Activated CD4-positive, CD25-positive, alpha-beta regulatory T cell (primary cell): ENCODE data around the gene GPATCH1.
"Not testable (repeated sequence)": the region's sequence is repeated elsewhere in the genome, so short reads cannot be mapped to it uniquely, and the experiment has no call there.

Experiments used
- DNase-seq, 4 experiments: peaks; one replicate each; lab custom pipeline; 2025; lab: John Stamatoyannopoulos, UW

GPATCH1 gene, protein sequence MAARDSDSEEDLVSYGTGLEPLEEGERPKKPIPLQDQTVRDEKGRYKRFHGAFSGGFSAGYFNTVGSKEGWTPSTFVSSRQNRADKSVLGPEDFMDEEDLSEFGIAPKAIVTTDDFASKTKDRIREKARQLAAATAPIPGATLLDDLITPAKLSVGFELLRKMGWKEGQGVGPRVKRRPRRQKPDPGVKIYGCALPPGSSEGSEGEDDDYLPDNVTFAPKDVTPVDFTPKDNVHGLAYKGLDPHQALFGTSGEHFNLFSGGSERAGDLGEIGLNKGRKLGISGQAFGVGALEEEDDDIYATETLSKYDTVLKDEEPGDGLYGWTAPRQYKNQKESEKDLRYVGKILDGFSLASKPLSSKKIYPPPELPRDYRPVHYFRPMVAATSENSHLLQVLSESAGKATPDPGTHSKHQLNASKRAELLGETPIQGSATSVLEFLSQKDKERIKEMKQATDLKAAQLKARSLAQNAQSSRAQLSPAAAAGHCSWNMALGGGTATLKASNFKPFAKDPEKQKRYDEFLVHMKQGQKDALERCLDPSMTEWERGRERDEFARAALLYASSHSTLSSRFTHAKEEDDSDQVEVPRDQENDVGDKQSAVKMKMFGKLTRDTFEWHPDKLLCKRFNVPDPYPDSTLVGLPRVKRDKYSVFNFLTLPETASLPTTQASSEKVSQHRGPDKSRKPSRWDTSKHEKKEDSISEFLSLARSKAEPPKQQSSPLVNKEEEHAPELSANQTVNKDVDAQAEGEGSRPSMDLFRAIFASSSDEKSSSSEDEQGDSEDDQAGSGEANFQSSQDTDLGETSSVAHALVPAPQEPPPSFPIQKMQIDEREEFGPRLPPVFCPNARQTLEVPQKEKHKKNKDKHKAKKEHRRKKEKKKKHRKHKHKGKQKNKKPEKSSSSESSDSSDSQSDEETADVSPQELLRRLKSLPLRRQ

DNA sequence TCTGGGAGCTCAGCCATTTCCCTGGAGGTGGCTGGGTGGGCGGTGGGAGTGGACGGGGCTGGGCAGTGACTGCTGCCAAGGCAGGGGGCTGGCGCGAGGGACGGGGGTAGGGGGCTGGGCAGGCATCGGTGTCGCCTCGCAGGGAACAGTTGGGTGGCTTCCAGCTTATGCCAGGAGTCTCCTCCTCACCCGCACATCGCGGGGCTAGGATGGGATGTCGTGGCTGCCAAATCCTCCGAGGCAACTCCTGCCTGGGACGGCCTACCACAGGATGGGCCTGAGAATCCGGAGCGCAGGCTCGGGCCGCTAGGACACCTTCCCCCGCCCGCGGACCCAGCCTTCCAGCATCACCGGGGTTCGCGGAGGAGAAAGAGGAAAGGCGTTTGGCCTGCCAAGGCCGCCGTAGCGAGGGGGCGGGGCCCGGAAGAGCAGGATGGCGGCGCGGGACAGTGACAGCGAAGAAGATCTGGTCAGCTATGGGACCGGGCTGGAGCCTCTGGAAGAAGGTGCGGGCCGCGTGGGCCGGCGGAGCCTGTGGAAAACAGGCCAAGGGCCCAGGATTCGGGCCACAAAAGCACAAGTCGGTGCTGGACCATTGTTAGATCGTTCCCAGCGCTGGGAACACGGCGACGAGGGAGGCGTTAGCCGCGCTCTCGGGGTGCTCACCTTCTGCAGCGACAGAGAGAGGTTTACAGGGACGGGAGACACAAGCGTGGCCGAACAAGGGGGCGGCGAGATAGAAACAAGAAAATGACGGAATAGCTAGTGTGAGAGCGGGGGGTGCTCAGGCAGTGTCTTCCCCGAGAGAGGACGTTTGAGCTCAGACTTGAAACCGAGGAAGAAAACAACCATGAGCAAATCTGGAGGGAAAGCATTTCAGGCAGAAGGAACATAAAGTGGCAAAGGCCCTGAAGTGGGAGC is at the start of gene GPATCH1:
GPATCH1 (plus strand) TSS at position 421 of the 921 bp plus-strand sequence; CDS start at position 434, 13 bp downstream.
- peak; percentile 65 to 80 (median 75) for DNase-seq

DNA sequence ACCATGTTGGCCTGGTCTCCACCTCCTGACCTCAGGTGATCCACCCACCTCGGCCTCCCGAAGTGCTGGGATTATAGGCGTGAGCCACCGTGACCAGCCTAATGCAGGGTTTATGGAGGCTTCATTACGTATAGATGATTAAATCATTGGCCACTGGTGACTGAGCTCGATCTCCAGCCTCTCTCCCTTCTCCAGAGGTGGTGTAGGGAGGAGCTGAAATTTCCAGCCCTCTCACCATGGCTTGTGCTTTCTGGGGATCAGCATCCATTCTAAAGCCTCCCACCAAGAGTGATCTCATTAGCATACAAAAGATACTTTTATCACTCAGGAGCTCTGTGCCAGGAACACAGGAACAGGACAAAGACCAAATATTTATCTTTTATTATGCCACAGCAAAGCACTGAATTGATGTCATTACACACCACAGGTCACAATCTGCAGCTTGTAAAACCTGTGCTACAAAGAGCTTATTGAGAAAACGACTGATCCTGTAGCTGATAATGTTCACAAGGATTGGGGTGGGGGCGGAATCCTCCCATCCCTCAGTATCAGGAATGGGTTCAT is 48.7 kb upstream of the GPATCH1 start:
- no peak for DNase-seq

DNA sequence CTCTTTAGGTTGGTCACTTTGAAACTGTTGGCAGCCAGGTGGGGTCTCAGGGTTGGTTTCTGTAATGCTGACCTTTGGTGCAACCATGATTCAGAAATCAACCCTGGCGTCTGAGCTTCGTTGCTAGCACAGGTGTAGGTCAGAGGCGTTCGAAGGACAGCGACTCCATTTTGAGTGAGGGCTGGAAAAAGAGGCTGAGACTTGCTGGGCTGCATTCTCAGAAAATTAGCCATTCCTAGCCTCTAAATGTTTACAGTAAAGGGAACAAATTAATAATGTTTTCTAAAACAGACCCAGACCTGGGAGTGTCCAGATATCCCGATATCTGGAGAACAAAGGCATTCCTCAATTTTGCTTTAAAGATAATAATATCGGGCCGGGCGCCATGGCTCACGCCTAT is 45.5 kb upstream of the GPATCH1 start:
- DNase-seq, result no peak

DNA sequence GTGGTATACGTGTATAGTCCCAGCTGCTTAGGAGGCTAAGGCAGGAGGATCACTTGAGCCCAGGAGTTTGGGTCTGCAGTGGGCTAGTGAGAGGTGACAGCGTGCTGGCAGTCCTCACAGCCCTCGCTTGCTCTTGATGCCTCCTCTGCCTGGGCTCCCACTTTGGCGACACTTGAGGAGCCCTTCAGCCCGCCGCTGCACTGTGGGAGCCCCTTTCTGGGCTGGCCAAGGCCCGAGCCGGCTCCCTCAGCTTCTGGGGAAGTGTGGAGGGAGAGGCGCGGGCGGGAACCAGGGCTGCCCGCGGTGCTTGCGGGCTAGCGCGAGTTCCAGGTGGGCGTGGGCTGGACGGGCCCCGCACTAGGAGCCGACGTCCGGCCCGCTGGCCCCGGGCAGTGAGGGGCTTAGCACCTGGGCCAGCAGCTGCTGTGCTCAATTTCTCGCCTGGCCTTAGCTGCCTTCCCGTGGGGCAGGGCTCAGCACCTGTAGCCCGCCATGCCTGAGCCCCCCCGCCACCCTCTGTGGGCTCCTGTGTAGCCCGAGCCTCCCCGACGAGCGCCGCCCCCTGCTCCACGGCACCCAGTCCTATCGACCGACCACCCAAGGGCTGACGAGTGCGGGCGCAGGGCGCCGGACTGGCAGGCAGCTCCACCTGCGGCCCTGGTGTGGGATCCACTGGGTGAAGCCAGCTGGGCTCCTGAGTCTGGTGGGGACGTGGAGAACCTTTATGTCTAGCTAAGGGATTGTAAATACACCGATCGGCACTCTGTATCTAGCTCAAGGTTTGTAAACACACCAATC is 44.4 kb upstream of the GPATCH1 start:
- not testable (repeated sequence) for DNase-seq

DNA sequence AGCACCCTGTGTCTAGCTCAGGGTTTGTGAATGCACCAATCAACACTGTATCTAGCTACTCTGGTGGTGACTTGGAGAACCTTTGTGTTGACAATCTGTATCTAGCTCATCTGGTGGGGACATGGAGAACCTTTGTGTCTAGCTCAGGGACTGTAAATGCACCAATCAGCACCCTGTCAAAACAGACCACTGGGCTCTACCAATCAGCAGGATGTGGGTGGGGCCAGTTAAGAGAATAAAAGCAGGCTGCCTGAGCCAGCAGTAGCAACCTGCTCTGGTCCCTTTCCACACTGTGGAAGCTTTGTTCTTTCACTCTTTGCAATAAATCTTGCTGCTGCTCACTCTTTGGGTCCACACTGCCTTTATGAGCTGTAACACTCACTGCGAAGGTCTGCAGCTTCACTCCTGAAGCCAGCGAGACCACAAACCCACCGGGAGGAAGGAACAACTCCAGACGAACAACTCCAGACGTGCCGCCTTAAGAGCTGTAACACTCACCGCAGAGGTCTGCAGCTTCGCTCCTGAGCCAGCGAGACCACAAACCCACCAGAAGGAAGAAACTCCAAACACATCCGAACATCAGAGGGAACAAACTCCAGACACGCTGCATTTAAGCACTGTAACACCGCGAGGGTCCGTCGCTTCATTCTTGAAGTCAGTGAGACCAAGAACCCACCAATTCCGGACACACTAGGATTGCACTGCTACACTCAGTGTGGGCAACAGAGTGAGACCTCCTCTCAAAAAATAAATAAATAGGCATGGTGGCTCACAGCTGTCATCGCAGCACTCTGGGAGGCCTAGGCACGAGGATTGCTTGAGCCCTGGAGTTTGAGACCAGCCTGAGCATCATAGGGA is 43.6 kb upstream of the GPATCH1 start:
- DNase-seq, result not testable (repeated sequence)

DNA sequence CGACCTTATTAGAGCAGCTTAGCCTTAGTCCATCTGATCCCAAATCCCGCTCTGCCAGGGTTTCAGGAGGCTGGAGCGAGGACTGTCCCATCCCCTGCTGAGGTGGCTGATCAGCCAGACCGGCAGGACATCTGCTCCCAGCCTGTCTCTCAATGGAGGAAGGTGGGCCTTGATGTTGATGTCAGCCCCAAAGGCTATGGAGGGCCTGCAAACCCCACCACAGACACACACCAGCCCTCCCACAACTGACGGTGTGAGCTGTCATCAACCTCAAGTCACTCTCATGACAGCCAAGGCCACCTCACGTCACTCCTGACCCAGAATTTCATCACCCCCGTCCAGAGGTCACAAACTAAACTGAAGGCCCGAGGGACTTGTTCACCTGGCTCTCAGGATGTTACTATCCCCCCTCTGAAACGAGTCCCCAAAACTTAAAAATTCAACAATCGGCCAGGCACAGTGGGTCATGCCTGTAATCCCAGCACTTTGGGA is 41.8 kb upstream of the GPATCH1 start:
- no peak for DNase-seq

DNA sequence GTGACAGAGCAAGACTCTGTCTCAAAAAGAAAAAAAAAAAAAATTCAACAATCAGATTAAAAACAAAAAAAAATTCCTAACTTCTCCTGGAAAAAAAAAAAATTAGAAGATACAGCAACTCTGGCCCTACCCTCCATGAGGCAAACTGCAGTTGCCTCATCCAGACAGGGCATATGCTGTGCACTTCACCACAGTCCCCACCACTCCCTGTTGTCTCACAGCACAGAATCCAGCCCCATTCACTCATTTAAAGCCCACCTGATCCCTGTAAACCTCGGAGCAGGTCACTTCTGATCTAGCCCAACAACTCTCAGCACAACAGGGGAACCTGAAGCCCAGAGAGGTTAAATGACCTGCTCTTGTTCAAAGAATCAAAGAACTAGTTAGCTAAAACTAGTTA is 41.2 kb upstream of the GPATCH1 start:
- no peak for DNase-seq

DNA sequence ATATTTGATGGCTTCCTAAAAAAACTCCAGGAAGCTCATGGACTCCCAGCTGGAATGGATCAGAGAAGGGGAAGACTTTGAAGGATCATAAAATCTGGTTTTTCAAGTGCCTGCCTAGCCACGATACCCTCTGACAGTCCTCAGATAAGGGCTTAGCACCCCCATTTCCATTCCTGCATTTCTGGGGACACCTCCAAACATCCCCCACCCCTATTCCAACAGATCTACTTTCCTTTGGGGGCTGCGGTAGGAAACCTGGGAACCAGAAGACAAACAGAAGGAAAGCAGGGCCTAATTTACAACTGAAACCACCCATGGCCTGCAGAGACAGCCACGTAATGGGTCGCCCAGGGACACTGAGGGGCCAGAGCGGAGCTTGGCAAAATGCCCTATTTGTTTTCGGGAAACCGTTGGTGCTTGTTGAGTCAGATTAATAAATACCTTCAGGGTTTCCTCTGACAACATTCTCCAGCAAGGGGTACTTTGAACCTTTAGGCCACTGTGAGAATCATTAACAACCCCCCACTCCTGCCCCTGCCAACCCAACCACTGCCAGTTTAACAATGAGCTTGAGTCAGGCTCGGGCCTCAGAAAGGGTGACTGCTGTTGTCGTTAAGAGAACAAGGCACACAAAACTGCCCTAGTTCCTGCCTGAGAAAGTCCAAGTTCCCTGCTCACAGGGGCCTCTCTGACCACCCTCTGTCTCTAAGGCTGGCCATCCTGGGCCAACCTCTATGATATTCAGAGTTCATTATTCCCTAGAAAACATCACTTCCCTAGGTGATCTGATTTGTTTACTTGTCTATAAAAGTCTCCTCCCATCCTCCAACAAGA is 39.8 kb upstream of the GPATCH1 start:
- DNase-seq, result no peak

DNA sequence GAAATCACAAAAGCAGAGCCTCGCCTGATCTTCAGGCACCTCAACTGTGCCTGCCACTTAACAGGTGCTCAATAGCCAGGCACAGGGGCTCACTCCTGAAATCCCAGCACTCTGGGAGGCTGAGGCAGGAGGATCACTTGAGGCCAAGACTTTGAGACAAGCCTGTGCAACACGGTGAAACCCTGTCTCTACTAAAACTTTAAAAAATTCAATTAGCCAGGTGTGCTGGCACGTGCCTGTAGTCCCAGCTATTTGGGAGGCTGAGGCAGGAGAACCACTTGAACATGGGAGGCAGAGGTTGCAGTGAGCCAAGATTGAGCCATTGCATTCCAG is 39.2 kb upstream of the GPATCH1 start:
- DNase-seq, result not testable (repeated sequence)

DNA sequence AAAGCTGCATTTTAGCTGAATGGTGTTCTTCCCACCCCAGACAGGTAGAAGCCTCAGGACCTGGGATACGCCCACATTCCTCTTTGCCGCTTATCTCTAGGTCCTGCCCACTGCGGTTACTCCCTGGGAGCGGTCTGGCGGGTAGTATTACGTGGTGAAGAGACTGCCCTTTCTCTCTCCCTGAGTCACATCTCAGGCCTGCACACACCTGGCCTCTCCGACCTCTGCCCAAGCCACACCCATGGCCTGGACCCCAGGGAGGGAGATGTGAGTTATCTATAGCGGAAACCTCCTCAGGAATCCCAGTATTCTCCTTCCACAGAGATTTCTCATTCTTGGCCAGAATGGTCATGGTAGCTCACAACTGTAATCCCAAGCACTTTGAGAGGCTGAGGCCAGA is 33.6 kb upstream of the GPATCH1 start:
- no peak for DNase-seq

DNA sequence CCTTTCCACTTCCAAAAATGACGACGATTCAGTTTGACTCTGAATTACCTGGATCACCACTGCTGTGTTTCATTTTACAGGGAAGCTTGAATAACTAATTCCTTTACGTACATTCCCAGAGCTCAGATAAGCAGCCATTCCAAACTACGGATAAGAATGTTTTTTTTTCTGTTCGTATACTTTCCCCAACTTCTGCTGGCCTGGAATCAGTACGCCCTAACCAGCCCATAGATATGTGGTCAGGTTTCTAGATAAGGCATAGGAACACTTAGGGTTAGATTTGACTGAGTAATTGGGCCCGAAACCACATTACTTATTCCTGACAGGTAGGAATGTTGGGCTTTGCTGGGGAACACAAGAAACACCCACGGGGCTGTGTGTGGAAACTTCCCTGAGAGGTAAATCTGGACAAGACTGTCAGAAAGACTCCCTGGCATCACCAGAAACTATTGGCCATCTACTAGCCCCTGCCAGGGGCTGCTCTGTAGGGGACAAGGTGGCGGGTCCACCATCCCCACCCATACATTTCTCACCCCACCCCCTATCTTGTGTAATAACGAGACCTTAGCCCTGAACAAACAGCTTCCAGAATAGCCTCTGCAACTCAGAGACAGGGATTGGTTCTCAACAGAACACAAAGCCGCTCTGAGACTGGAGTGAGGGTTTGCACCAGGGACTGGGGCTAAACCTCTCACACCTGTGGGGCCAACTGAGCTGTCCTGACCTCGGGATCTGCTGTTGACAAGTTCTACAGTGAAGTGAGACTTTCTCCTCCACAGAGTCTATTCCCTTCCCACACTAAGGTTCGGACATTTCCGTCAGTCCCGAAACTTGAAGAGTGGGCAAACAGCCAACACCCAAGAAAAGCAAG is 31.9 kb upstream of the GPATCH1 start:
- no peak for DNase-seq

DNA sequence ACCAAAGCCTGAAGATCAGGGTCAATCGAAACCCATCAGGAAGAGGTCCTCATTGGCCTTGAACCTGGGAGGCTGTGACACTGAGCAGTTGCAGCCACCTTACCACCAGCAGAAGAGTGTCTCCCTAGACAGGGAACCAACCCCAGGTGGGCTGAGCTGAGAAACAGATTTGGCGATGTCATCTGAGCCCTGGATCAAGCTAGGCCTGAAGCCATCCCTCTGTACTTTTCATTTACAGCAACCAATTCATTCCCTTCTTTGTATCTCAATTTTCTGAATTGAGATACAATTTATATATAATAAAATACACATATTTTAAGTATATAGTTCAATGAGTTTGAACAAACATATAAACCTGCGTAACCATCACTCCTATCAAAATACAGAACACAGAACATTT is 30.9 kb upstream of the GPATCH1 start:
- DNase-seq, result no peak

DNA sequence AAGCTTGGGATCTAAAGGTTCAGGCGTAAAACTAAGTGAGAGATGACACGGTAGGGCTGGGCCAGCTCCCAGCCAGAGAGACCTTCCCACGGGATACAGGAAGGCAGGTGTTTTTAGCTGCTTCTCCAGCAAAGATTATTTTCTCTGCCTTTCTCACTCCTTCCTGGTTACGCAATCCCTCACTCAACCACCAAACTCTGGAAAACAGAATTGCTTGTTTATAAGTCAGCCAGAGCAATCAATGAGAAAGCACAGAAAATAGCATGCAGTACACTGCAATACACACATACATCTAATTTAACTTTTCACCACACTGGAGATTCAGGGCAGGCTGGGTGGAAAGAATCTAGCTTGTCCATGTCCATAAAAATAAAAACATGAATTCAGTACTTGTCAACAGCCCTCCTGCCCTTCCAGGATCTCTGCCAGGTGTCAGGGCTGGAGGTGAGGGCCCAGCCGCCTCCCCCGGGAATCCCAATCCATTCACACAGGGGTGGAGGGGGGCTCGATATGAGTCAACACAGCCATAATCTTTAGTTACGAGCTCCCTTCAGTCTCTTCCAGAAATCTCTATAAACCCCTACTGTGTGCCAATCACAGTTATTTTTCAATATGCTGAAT is 28.5 kb upstream of the GPATCH1 start:
- DNase-seq, result no peak

DNA sequence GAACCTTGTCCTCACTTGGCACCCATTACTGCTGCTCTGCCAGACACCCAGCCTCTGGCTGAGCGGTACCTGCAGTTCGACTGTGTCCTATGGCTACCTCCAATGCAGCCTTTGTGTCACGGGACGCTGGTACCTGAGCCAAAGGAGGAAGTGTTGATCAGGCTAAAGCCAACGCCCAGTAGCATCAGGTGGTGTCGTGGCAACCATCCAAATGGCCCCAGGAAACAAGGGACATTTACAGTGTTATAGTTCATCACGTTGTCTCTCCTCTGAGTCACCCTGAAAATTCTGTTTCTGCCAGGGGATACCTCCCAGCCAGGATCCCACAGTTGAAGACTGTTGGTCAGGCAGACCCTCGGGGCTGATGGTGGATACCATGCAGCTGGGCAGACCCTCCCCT is 26.4 kb upstream of the GPATCH1 start:
- no peak for DNase-seq

DNA sequence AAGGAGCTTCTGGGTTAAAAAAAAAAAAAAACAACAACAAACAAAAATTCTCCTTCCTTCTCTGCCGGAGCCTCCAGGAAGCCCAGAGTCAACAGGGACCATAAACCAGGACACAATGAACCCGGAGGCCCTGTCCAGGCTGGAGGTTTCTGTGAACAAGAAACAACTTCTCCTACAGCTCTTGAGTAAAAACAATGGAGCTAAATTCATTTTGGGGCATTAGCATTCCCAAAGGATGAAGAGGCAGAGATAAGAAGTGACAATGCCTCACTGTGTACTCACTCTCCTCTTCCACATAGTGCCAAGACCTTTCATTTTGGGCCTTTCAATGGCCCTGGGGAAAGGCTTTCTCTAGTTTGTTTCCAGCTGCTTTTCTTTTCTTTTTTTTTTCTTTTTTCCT is 25.3 kb upstream of the GPATCH1 start:
- no peak for DNase-seq

DNA sequence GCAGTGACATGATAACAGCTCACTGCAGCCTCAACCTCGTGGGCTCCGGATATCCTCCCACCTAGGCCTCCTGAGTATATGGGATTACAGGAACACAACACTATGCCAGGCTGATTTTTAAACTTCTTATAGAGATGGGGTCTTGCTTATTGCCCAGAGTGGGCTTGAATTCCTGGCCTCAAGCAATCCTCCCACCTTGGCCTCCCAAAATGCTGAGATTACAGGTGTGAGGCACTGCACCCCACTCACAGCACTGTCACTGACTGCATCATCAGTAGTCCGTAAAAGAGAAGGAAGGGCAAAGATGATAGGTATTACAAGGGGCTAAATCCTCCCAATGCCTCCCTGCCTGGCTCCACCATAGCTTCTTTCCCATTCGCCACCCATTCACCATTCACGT is 20.4 kb upstream of the GPATCH1 start:
- DNase-seq, result no peak

DNA sequence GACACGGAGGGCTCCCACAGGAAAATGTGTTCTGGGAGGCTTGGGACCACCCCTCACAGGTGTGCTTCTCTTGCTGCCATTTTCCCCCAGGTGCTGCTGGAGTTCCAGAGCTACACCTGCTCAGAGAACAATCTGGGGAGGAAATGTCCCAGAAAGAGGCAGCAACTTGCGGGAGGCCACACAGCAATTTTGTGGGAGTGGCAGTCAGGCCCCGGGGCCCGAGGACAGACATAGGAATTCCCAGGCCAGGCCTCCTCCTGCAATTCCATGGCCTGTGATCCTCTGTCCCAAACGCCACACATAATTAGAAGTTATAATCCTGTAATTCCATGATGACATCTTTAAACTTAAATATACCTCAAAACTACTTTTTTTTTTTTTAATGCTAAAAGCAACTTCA is 18.1 kb upstream of the GPATCH1 start:
- no peak for DNase-seq
